Skeletal muscle tissue (tissue), 4 donors: ENCODE measurements around the gene PKP1. TPM values are rescaled to one million over a fixed set of nuclear protein-coding genes. Genes with fewer than 3 reads are reported as not detected.

ENCODE experiments used
- H3K27ac ChIP-seq: one replicate; pipeline ENCODE4 v1.7.0; 2013; ENCODE audit warnings: mild to moderate bottlenecking, low read depth, low read length, inconsistent platforms
- H3K27me3 ChIP-seq, 3 donors: one replicate each; pipeline ENCODE4 v1.7.0; 2013; ENCODE audit warnings: low read length in 3 of 3; ENCODE audit not compliant: control insufficient read depth in 3 of 3, insufficient read depth in 3 of 3
- H3K36me3 ChIP-seq, 3 donors: one replicate each; pipeline ENCODE4 v1.7.0; 2013; ENCODE audit warnings: low read length in 3 of 3; ENCODE audit not compliant: control insufficient read depth in 3 of 3, insufficient read depth in 3 of 3
- H3K4me1 ChIP-seq, 3 donors: one replicate each; pipeline ENCODE4 v1.7.0; 2013; ENCODE audit warnings: low read length in 3 of 3, mild to moderate bottlenecking in 3 of 3; ENCODE audit not compliant: control insufficient read depth in 3 of 3, insufficient read depth in 3 of 3
- H3K4me3 ChIP-seq, 3 donors: one replicate each; pipeline ENCODE4 v1.7.0; 2013; ENCODE audit warnings: low read length in 3 of 3
- H3K9ac ChIP-seq, 3 donors: one replicate each; pipeline ENCODE4 v1.7.0; 2013; ENCODE audit warnings: low read length in 3 of 3, mild to moderate bottlenecking in 3 of 3, moderate library complexity in 2 of 3, low read depth in 1 of 3
- H3K9me3 ChIP-seq, 3 donors: one replicate each; pipeline ENCODE4 v1.7.0; 2013; ENCODE audit warnings: low read length in 3 of 3; ENCODE audit not compliant: control insufficient read depth in 3 of 3
- total RNA-seq: library from RNA; depleted of rRNA; stranded (reverse); fragments of >200 nt; gene quantifications from one replicate; pipeline ENCODE4 v1.2.3, GENCODE V29; 2014
- donor health status: Osteomylitis.

The PKP1 gene
- total RNA-seq, 1 donor from 2014 or later = 3.7 TPM

GRCh38 chr1:201324306-201324705, 41.0 kb downstream of the PKP1 start:
- Histone ChIP-seq H3K9ac (no peak overlapping the region), H3K27ac (no peak overlapping the region), H3K4me3 (no peak overlapping the region), H3K4me1 (peaks cover 0 to 4% (median 2%) of the 10 kb centered on the region in 3 donors), H3K36me3 (peaks cover 0 to 3% (median 0%) of the 10 kb centered on the region in 3 donors), H3K27me3 (peaks cover 0 to 4% (median 0%) of the 10 kb centered on the region in 3 donors), H3K9me3 (no peaks in the 10 kb centered on the region)

GRCh38 chr1:201324821-201325677, 41.7 kb downstream of the PKP1 start:
- Histone ChIP-seq H3K9ac (no peak overlapping the region), H3K27ac (no peak overlapping the region), H3K27me3 (peaks cover 0 to 3% (median 0%) of the 10 kb centered on the region in 3 donors), H3K36me3 (peaks cover 0 to 3% (median 0%) of the 10 kb centered on the region in 3 donors), H3K4me1 (peaks cover 0 to 11% (median 8%) of the 10 kb centered on the region in 3 donors), H3K9me3 (no peaks in the 10 kb centered on the region), H3K4me3 (no peak overlapping the region)

- H3K36me3 ChIP-seq = peaks cover 0 to 3% (median 0%) of the 10 kb centered on the region in 3 donors
- no peak overlapping the region for H3K4me3 ChIP-seq
- peaks cover 0 to 16% (median 8%) of the 10 kb centered on the region in 3 donors for H3K4me1 ChIP-seq
- H3K9ac ChIP-seq = no peak overlapping the region
- no peaks in the 10 kb centered on the region for H3K27me3 ChIP-seq
- no peaks in the 10 kb centered on the region for H3K9me3 ChIP-seq
- H3K27ac ChIP-seq = no peak overlapping the region
Measured at GRCh38 chr1:201325678-201326060, 42.4 kb downstream of the PKP1 start.

GRCh38 chr1:201326710-201327109, 43.4 kb downstream of the PKP1 start:
- H3K9ac ChIP-seq = no peak overlapping the region
- H3K9me3 ChIP-seq = no peaks in the 10 kb centered on the region
- H3K4me3 ChIP-seq = no peak overlapping the region
- peaks cover 0 to 16% (median 8%) of the 10 kb centered on the region in 3 donors for H3K4me1 ChIP-seq
- no peak overlapping the region for H3K27ac ChIP-seq
- H3K36me3 ChIP-seq = peaks cover 0 to 3% (median 0%) of the 10 kb centered on the region in 3 donors
- no peaks in the 10 kb centered on the region for H3K27me3 ChIP-seq

GRCh38 chr1:201327687-201328240, 44.5 kb downstream of the PKP1 start:
- no peak overlapping the region for H3K27ac ChIP-seq
- H3K9me3 ChIP-seq = no peaks in the 10 kb centered on the region
- no peaks in the 10 kb centered on the region for H3K27me3 ChIP-seq
- no peak overlapping the region for H3K4me3 ChIP-seq
- H3K9ac ChIP-seq = no peak overlapping the region
- H3K36me3 ChIP-seq = no peaks in the 10 kb centered on the region
- H3K4me1 ChIP-seq = peaks cover 0 to 16% (median 8%) of the 10 kb centered on the region in 3 donors

- no peak overlapping the region for H3K4me3 ChIP-seq
- no peaks in the 10 kb centered on the region for H3K27me3 ChIP-seq
- H3K9ac ChIP-seq = no peak overlapping the region
- no peak overlapping the region for H3K27ac ChIP-seq
- H3K9me3 ChIP-seq = no peaks in the 10 kb centered on the region
- H3K4me1 ChIP-seq = peaks cover 0 to 16% (median 8%) of the 10 kb centered on the region in 3 donors
- H3K36me3 ChIP-seq = no peaks in the 10 kb centered on the region
Measured at GRCh38 chr1:201328576-201328975, 45.3 kb downstream of the PKP1 start.

- H3K27me3 ChIP-seq = no peaks in the 10 kb centered on the region
- H3K9me3 ChIP-seq = no peaks in the 10 kb centered on the region
- no peaks in the 10 kb centered on the region for H3K36me3 ChIP-seq
- H3K9ac ChIP-seq = no peak overlapping the region
- no peak overlapping the region for H3K4me3 ChIP-seq
- H3K4me1 ChIP-seq = peaks cover 0 to 16% (median 8%) of the 10 kb centered on the region in 3 donors
- no peak overlapping the region for H3K27ac ChIP-seq
Measured at GRCh38 chr1:201329286-201329685, 46.0 kb downstream of the PKP1 start.

GRCh38 chr1:201329801-201330200, 46.5 kb downstream of the PKP1 start:
- H3K27me3 ChIP-seq = no peaks in the 10 kb centered on the region
- H3K27ac ChIP-seq = no peak overlapping the region
- H3K4me1 ChIP-seq = peaks cover 0 to 16% (median 10%) of the 10 kb centered on the region in 3 donors
- H3K9me3 ChIP-seq = no peaks in the 10 kb centered on the region
- no peak overlapping the region for H3K4me3 ChIP-seq
- no peak overlapping the region for H3K9ac ChIP-seq
- no peaks in the 10 kb centered on the region for H3K36me3 ChIP-seq

GRCh38 chr1:201330541-201330940, 47.2 kb downstream of the PKP1 start:
- no peak overlapping the region for H3K27ac ChIP-seq
- H3K9ac ChIP-seq = no peak overlapping the region
- no peaks in the 10 kb centered on the region for H3K27me3 ChIP-seq
- no peaks in the 10 kb centered on the region for H3K9me3 ChIP-seq
- no peaks in the 10 kb centered on the region for H3K36me3 ChIP-seq
- H3K4me1 ChIP-seq = peaks cover 0 to 16% (median 13%) of the 10 kb centered on the region in 3 donors
- no peak overlapping the region for H3K4me3 ChIP-seq

- Histone ChIP-seq H3K27ac (no peak overlapping the region), H3K27me3 (no peaks in the 10 kb centered on the region), H3K4me1 (peaks cover 0 to 16% (median 13%) of the 10 kb centered on the region in 3 donors), H3K9me3 (no peaks in the 10 kb centered on the region), H3K9ac (no peak overlapping the region), H3K4me3 (no peak overlapping the region), H3K36me3 (no peaks in the 10 kb centered on the region)
Measured at GRCh38 chr1:201331166-201331565, 47.9 kb downstream of the PKP1 start.
